Common myeloid progenitor, CD34-positive (primary cell): ENCODE measurements around the gene YPEL5.

Source experiments
- CTCF ChIA-PET: fragments of 350-600 bp; sonication (Branson Sonifier 250); formaldehyde crosslinking; loops from one replicate; lab custom pipeline; 2021; ENCODE audit warnings: antibody characterized with exemption; lab: Charles Lee
- POLR2A ChIA-PET: fragments of 350-600 bp; sonication (Branson Sonifier 250); formaldehyde crosslinking; loops from one replicate; lab custom pipeline; 2021; ENCODE audit warnings: antibody characterized with exemption; lab: Charles Lee
- DNase-seq, 3 donors: peaks; one replicate each; pipeline versions ENCODE4 v3.0.0 to v3.0.0-alpha.2; 2013
- H3K27ac ChIP-seq, 2 experiments: 1 replicate in 1 of 2; 2 replicates in 1 of 2; pipeline ENCODE4 v1.7.0; 2013; ENCODE audit warnings: inconsistent platforms in 2 of 2, low read length in 2 of 2, mild to moderate bottlenecking in 2 of 2, low read depth in 1 of 2, moderate library complexity in 1 of 2; ENCODE audit not compliant: severe bottlenecking in 2 of 2, insufficient read depth in 1 of 2, poor library complexity in 1 of 2
- H3K27me3 ChIP-seq, 5 experiments: replicated peaks in 2 of 5; 1 replicate in 3 of 5; 2 replicates in 2 of 5; pipeline versions ENCODE4 v1.6.1 to v1.7.0; 2013; ENCODE audit warnings: low read length in 4 of 5, mild to moderate bottlenecking in 2 of 5, moderate library complexity in 2 of 5, inconsistent platforms in 1 of 5; ENCODE audit not compliant: insufficient read depth in 5 of 5, control insufficient read depth in 4 of 5
- H3K36me3 ChIP-seq, 4 experiments: 1 replicate in 2 of 4; 2 replicates in 2 of 4; pipeline versions ENCODE4 v1.6.1 to v1.7.0; 2013; ENCODE audit warnings: low read length in 3 of 4, control low read depth in 1 of 4, mild to moderate bottlenecking in 1 of 4; ENCODE audit not compliant: control insufficient read depth in 4 of 4, insufficient read depth in 4 of 4
- H3K4me1 ChIP-seq, 4 experiments: 1 replicate in 3 of 4; 2 replicates in 1 of 4; pipeline versions ENCODE4 v1.6.1 to v1.7.1; 2013; ENCODE audit warnings: low read length in 3 of 4, mild to moderate bottlenecking in 3 of 4, control low read depth in 1 of 4, inconsistent platforms in 1 of 4, moderate library complexity in 1 of 4; ENCODE audit not compliant: control insufficient read depth in 4 of 4, insufficient read depth in 4 of 4; ENCODE audit errors: control extremely low read depth in 1 of 4
- H3K4me3 ChIP-seq, 7 experiments: 1 replicate in 4 of 7; 2 replicates in 3 of 7; pipeline versions ENCODE4 v1.5.1 to v1.7.0; 2013; ENCODE audit warnings: mild to moderate bottlenecking in 7 of 7, low read length in 6 of 7, moderate library complexity in 6 of 7, inconsistent platforms in 2 of 7, low read depth in 2 of 7, control low read depth in 1 of 7; ENCODE audit not compliant: insufficient read depth in 4 of 7, control insufficient read depth in 1 of 7; ENCODE audit errors: extremely low read depth in 1 of 7
- H3K9me3 ChIP-seq, 5 experiments: 1 replicate in 4 of 5; 2 replicates in 1 of 5; pipeline versions ENCODE4 v1.6.1 to v1.7.1; 2013; ENCODE audit warnings: low read length in 4 of 5, mild to moderate bottlenecking in 2 of 5, inconsistent platforms in 1 of 5, low read depth in 1 of 5, moderate library complexity in 1 of 5; ENCODE audit not compliant: control insufficient read depth in 4 of 5, insufficient read depth in 2 of 5; ENCODE audit errors: control extremely low read depth in 1 of 5
- WGBS: methylation state at CpG from one replicate; pipeline ENCODE4 v1.1.5; 2013; ENCODE audit not compliant: insufficient coverage; 5-methylcytosine and 5-hydroxymethylcytosine counted together

Gene YPEL5

GRCh38 chr2:30177440-30177839, 30.6 kb downstream of the YPEL5 start:
- ChIA-PET CTCF (interaction anchor here (3.0 kb wide), 1 partner anchor 13 kb away, joined by 9 read pairs; no protein-coding TSS in a partner anchor), POLR2A (no interaction called here)
- H3K4me1 ChIP-seq, result peaks cover 0 to 2% (median 0%) of the 10 kb centered on the region in 4 experiments
- DNase-seq, result no peak
- no peak overlapping the region for H3K4me3 ChIP-seq
- no peaks in the 10 kb centered on the region for H3K27me3 ChIP-seq
- WGBS, result 100% methylated on average over 2 of the region's 3 CpGs
- no peaks in the 10 kb centered on the region for H3K9me3 ChIP-seq
- no peaks in the 10 kb centered on the region for H3K36me3 ChIP-seq
- H3K27ac ChIP-seq, result no peak overlapping the region

GRCh38 chr2:30177956-30178355, 31.1 kb downstream of the YPEL5 start:
- Histone ChIP-seq H3K27ac (no peak overlapping the region), H3K36me3 (no peaks in the 10 kb centered on the region), H3K4me3 (no peak overlapping the region), H3K9me3 (no peaks in the 10 kb centered on the region), H3K27me3 (no peaks in the 10 kb centered on the region), H3K4me1 (peaks cover 0 to 2% (median 0%) of the 10 kb centered on the region in 4 experiments)
- ChIA-PET CTCF (interaction anchor here (3.0 kb wide), 1 partner anchor 13 kb away, joined by 9 read pairs; no protein-coding TSS in a partner anchor), POLR2A (no interaction called here)
- 90% methylated on average over 4 of the region's 4 CpGs for WGBS
- DNase-seq, result no peak

GRCh38 chr2:30178618-30179434, 32.0 kb downstream of the YPEL5 start:
- Histone ChIP-seq H3K27me3 (no peaks in the 10 kb centered on the region), H3K27ac (no peak overlapping the region), H3K4me1 (peaks cover 0 to 2% (median 0%) of the 10 kb centered on the region in 4 experiments), H3K4me3 (no peak overlapping the region), H3K9me3 (no peaks in the 10 kb centered on the region), H3K36me3 (no peaks in the 10 kb centered on the region)
- 90% methylated on average over 10 of the region's 11 CpGs for WGBS
- POLR2A ChIA-PET, result no interaction called here
- CTCF ChIA-PET, result interaction anchor here (1.0 kb wide), 1 partner anchor 14 kb away, joined by 5 read pairs; no protein-coding TSS in a partner anchor
- no peak for DNase-seq

GRCh38 chr2:30179536-30179935, 32.7 kb downstream of the YPEL5 start:
- no peak overlapping the region for H3K27ac ChIP-seq
- H3K9me3 ChIP-seq, result no peaks in the 10 kb centered on the region
- POLR2A ChIA-PET, result no interaction called here
- H3K4me3 ChIP-seq, result no peak overlapping the region
- no peak for DNase-seq
- CTCF ChIA-PET, result interaction anchor here (0.8 to 2.9 kb wide), 4 partner anchors 10 to 531 kb away, joined by 3 to 14 read pairs (median 6); no protein-coding TSS in a partner anchor
- no peaks in the 10 kb centered on the region for H3K36me3 ChIP-seq
- 100% methylated on average over 2 of the region's 2 CpGs for WGBS
- H3K27me3 ChIP-seq, result no peaks in the 10 kb centered on the region
- H3K4me1 ChIP-seq, result peaks cover 0 to 2% (median 0%) of the 10 kb centered on the region in 4 experiments

GRCh38 chr2:30180226-30180625, 33.4 kb downstream of the YPEL5 start:
- no peak overlapping the region for H3K27ac ChIP-seq
- POLR2A ChIA-PET, result no interaction called here
- WGBS, result 94% methylated on average over 2 of the region's 3 CpGs
- H3K36me3 ChIP-seq, result no peaks in the 10 kb centered on the region
- H3K4me1 ChIP-seq, result peaks cover 0 to 2% (median 0%) of the 10 kb centered on the region in 4 experiments
- no peaks in the 10 kb centered on the region for H3K27me3 ChIP-seq
- CTCF ChIA-PET, result interaction anchor here (0.8 to 2.9 kb wide), 3 partner anchors 11 to 531 kb away, joined by 3 to 14 read pairs (median 6); no protein-coding TSS in a partner anchor
- H3K4me3 ChIP-seq, result no peak overlapping the region
- H3K9me3 ChIP-seq, result no peaks in the 10 kb centered on the region
- DNase-seq, result no peak

GRCh38 chr2:30181176-30181575, 34.4 kb downstream of the YPEL5 start:
- no peak overlapping the region for H3K27ac ChIP-seq
- peaks cover 0 to 2% (median 0%) of the 10 kb centered on the region in 4 experiments for H3K4me1 ChIP-seq
- 80% methylated on average over 4 of the region's 7 CpGs for WGBS
- no peak overlapping the region for H3K4me3 ChIP-seq
- no peak for DNase-seq
- ChIA-PET CTCF (interaction anchor here (0.8 to 2.9 kb wide), 4 partner anchors 12 to 28 kb away, joined by 3 to 14 read pairs (median 4); no protein-coding TSS in a partner anchor), POLR2A (interaction anchor here (0.5 kb wide), 1 partner anchor 1101 kb away, joined by 3 read pairs; no protein-coding TSS in a partner anchor)
- H3K36me3 ChIP-seq, result no peaks in the 10 kb centered on the region
- H3K9me3 ChIP-seq, result no peaks in the 10 kb centered on the region
- peaks cover 0 to 3% (median 0%) of the 10 kb centered on the region in 5 experiments for H3K27me3 ChIP-seq

- CTCF ChIA-PET, result interaction anchor here (1.0 kb wide), 1 partner anchor 529 kb away, joined by 3 read pairs; no protein-coding TSS in a partner anchor
- WGBS, result 98% methylated on average over 5 of the region's 5 CpGs
Measured at GRCh38 chr2:30184035-30184434, 37.2 kb downstream of the YPEL5 start.

More at GRCh38 chr2:30184035-30184434, 37.2 kb downstream of the YPEL5 start:
- H3K27ac ChIP-seq, result no peak overlapping the region
- H3K4me3 ChIP-seq, result no peak overlapping the region
- H3K36me3 ChIP-seq, result no peaks in the 10 kb centered on the region
- peaks cover 0 to 3% (median 0%) of the 10 kb centered on the region in 5 experiments for H3K27me3 ChIP-seq
- DNase-seq, result no peak
- POLR2A ChIA-PET, result no interaction called here
- H3K4me1 ChIP-seq, result no peaks in the 10 kb centered on the region
- no peaks in the 10 kb centered on the region for H3K9me3 ChIP-seq
